ENCODE measurements around the gene SESN3.
"Not testable (repeated sequence)": the region's sequence is repeated elsewhere in the genome, so short reads cannot be mapped to it uniquely, and the experiment has no call there.

SESN3 gene

DNA sequence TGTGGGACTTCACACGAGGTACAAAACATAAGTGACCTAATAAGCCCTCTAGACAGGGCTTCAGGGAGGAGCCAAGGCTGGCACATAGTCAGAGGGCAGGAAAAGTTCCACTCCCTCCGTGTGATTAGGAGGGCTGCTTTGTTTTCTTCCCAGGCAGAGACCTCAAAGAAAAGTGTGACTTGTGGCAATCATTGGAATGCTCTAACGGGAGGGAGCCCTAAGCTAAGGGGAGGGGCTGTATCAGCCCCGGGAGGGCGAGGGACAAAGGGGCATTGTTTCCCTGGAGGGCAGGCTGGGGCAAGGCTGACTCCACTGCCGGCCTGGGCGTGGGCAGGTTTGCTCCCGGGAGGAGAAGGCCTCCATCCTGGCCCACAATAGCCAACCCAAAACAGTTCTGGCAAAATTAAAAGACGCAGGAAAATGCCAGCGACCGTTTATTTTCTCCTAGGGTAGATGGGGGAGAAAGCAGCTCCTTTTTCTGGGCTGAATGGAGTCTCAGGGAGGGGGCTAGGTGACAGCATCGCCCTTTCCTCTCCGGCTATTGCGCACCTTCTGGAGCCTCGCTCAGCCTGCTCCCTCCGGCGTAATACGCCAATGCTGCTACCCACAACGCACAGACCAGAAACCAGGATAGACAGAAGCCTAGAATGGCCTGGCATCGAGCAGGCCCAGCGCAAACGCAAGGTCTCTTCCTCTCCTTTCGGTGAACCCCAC, 81.2 kb downstream of the SESN3 start:
- no peak for DNase-seq

DNA sequence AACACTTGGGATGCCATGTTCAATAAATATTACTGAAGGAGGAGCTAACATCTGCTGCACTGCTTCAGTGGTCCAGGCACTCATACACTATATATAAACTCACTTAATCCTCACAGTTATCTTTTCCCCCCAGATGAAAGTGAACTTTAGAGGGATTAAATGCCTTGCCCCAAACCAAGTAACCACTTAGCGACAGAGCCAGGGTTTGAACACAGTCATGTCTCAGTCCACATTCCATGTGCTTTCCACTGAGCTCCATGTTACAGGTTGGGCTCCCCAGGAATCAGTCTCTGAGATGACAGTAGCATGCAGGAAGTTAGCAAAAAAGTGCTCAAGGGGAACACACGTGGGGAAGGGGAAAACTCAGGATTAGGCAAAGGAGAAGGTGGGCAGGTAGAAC, 82.1 kb downstream of the SESN3 start:
- DNase-seq, result no peak

- no peak for DNase-seq
Measured at GRCh38 chr11:95148406-95148805, 82.6 kb downstream of the SESN3 start.

DNA sequence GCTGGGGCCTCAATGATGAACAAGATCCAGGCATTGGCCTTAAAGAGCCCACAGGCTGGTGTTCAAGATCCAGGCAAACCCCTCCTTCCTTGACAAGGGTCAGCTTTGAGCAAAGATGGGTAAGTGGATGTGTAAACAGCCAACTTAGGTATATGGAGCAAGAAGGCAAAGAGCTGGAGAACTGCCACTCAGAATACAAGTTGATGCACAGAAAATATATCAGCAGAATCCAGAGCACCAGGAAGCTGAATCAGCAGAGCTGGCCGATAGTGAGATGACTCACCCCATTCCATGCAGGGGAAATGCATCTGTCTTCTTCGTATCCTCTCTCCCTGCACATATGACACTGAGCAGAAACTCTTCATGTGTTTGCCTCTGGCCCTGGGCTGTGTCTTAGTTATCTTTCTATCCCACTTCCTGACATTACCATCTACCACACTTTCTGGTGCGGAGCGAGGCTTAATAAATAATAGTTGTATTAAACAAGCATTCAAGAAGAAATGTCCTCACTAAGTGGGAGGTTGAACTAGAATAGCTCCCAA, 83.6 kb downstream of the SESN3 start:
- no peak for DNase-seq

GRCh38 chr11:95145430-95146060, 85.5 kb downstream of the SESN3 start:
- DNase-seq, result no peak

GRCh38 chr11:95144313-95145235, 86.4 kb downstream of the SESN3 start:
- no peak for DNase-seq

DNA sequence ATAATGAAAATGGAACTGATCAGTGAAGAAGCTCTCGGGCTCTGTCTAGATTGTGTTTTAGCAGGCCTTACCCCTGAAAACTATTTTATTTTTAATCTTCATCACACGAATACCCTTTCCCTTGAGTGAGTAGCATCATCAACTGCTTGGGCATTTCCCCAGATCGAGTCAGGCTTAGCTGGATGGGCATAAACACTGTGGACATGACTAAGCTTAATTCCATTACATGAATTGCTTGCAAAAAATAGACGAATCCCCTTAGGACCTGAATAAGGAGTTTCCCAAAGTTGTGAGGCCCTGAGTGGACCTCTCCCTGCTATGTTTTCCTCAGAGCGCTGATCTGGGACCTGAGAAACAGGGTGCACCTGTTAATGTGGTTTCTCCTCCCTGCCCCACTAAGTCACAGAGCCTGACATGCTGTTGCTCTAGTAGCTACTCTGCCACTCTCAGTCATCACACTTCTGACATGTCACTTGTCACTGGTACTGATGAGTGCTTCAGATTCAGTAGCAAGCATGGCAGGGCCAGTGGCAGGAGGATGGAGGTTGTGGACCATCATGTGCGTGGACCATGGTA, 87.8 kb downstream of the SESN3 start:
- DNase-seq, result no peak

GRCh38 chr11:95142431-95142830, 88.6 kb downstream of the SESN3 start:
- DNase-seq, result no peak

DNA sequence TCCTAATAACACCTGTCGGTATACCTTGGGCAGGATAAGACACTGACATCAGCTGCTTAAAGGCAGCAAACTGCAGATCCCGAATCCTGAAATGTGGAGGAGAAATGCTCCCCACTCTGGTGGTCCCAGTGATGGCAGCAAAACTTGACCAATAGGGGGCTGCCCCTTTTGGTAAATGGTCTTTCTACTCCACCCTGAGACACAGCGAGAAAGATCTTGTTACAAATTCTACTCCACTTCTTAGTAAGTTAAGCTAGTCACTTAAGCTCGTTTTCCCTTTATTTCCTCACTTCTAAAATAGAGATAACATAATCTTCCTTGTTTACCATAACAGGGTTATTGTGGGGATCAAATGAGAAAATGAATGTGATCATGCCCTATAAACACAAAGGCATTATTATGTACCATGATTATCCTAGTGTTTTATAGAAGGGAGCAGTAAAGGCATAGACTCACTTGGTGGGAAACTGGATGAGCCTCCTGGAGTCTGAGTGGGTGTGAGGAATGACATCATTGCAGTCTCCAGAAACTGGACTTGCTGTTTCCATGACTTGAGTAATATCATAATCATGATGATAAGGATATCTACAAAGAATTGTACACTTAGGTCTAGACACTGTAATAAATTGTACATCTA, 90.5 kb downstream of the SESN3 start:
- no peak for DNase-seq

GRCh38 chr11:95138448-95138847, 92.6 kb downstream of the SESN3 start:
- DNase-seq, result no peak

DNA sequence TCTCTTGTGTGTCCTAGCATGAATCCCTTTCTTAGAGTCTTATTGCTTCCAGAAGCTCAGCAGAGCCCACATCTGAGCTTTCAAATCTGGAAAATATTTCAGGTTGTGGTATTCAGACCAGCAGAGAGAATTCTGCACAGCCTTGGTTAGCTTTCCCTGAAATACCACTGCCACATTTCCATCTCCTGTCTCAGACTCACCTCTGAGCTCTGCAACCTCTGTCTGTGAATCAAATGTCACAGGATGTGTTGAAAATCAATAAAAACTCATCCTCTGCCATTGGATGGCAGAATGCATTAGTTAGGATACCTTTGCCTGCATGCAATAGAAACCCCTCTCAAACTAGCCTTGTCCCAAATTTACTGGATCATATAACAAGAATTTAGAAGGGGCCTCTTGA, 93.7 kb downstream of the SESN3 start:
- no peak for DNase-seq

DNA sequence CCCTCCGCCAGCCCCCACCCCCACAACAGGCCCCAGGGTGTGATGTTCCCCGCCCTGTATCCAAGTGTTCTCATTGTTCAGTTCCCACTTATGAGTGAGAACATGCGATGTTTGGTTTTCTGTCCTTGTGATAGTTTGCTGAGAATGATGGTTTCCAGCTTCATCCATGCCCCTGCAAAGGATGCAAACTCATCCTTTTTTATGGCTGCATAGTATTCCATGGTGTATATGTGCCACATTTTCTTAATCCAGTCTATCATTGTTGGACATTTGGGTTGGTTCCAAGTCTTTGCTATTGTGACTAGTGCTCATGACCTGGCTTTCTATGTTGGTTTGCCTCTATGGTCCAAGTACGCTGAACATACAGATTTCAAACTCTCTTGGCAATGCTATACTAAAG, 94.3 kb downstream of the SESN3 start:
- not testable (repeated sequence) for DNase-seq

DNA sequence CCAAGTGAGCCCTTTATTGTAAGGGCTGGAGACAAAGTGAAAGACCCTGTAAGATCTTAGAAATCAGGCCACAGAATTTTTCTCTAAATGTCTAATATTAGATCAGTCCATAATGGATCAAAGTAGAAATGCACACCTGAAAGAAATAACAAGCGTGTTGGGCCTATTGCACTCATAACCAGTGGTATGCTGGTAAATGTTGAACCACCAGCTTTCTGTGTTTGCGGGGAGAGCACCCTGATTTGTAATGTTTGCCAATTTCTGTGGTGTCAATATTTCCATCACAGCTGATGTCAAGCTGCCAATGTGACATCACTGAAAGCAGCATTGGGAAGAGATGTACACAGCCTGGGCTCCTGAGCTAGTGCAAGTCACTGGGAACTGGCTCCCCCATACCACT, 95.1 kb downstream of the SESN3 start:
- no peak for DNase-seq

DNA sequence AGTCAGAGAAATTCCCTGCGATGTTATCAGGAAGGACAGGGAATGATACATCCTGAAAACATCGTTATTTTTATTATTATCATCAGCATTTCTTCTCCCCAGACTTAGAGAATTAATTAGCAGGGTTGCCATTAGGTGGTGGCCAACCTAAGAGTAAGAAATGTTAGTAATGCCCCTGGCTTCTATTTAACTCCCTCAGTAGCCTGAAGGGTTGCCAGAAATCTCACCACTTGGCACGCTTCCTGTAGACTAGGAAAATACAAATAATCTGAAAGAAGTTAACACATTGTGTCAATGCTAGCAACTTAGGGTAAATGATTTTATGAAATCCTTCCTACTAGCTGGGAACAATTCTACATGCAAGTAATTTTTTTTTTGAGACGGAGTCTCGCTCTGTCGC, 95.8 kb downstream of the SESN3 start:
- no peak for DNase-seq

DNA sequence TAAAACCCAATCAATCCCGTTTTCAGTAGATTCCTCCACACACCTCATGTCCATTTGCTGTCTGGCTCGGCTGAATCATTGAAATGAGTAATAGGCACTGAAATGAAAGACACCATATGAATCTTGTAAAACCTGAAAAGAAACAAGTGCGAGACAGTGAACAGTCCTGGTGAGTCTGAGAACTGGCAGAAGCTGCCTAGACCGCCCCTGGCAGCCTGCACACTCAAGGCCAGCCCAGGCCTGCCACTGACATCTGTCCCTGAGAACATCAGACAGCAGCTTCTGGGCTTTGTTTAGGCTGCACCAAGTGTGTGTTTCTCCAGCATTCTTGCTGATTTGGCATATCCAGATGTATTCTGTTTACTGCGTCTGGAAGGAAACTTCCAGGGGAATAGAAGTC, 96.5 kb downstream of the SESN3 start:
- no peak for DNase-seq

GRCh38 chr11:95132956-95133355, 98.0 kb downstream of the SESN3 start:
- no peak for DNase-seq

GRCh38 chr11:95128602-95129001, 102.4 kb downstream of the SESN3 start:
- no peak for DNase-seq

- DNase-seq, result no peak
Measured at GRCh38 chr11:95123556-95123955, 107.4 kb downstream of the SESN3 start.

- no peak for DNase-seq
Measured at GRCh38 chr11:95121698-95122097, 109.3 kb downstream of the SESN3 start.

DNA sequence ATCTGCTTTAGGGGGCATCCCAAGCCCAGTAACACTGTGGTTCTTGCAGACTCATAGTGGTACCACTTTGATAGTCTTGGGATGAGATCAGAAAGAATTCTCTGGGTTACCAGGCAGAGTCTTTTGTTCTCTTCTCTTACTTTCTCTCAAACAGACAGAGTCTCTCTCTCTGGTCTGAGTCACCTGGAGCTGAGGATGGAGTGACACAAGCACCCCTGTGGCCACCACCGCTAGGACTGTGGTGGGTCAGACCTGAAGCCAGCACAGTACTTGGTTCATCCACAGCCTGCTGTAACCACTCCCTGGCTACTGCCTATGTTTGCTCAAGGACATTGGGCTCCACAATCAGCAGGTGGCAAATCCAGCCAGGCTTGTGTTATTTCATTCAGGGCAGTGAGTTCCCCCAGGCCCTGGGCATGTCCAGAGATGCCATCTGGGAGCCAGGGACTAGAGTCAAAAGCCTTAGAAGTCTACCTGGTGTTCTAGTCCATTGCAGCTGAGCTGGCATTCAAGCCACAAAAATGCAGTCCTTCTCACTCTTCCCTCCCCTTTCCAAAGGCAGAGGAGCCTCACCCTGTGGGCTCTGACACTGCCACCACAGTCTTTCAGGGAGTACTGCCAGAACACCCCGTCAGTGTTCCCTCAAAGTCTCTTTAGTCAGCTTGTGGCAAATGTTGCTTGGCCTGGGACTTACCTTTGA, 111.5 kb downstream of the SESN3 start:
- no peak for DNase-seq

DNA sequence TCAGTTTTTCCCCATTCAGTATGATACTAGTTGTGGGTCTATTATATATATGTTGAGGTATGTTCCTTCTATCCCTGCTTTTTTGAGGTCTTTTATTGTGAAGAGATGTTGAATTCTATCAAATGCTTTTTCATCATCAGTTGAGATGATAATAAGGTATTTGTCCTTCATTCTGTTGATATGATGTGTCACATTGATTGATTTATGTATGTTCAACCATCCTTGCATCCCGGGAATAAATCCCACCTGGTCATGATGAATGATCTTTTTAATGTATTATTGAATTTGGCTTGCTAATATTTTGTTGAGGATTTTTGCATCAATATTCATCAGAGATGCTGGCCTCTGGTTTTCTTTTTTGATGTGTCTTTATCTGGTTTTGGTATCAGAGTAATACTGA, 115.4 kb downstream of the SESN3 start:
- DNase-seq, result no peak

Measured in SHP77 treated with DMSO at 0.1 percent for 48 hours (cell line).